Testis (tissue), 2 donors: ENCODE data around the gene CLPSL2.

Experiments used
- CTCF ChIP-seq, 3 experiments: fragments of 450-650 bp in 2 of 3; fragments of 200-600 bp in 1 of 3; sonication (generic) in 1 of 3; IDR thresholded peaks; one replicate each; pipeline ENCODE4 v1.5.1; 2016 to 2019; ENCODE audit warnings: antibody characterized with exemption in 3 of 3, mild to moderate bottlenecking in 2 of 3, moderate library complexity in 1 of 3
- POLR2A ChIP-seq: fragments of 450-650 bp; IDR thresholded peaks from one replicate; pipeline ENCODE4 v1.6.1; 2017; ENCODE audit warnings: antibody characterized with exemption, mild to moderate bottlenecking, moderate library complexity

- TF ChIP-seq CTCF (IDR thresholded peaks at IDR 0.05), result no peak
- TF ChIP-seq POLR2A, result no peak
Measured at GRCh38 chr6:35735452-35735851, 40.9 kb upstream of the CLPSL2 start.
